Esophagus (tissue), 2 donors: ENCODE measurements around the gene PROSER3. TPM values are rescaled to one million over a fixed set of nuclear protein-coding genes. Genes with fewer than 3 reads are reported as not detected.

Experiments
- H3K27ac ChIP-seq, 2 donors: one replicate each; pipeline ENCODE4 v1.5.1; 2013; ENCODE audit warnings: low read depth in 2 of 2, mild to moderate bottlenecking in 2 of 2, inconsistent platforms in 1 of 2, low read length in 1 of 2, moderate library complexity in 1 of 2
- H3K27me3 ChIP-seq, 2 donors: one replicate each; pipeline ENCODE4 v1.6.1; 2013; ENCODE audit warnings: low read length in 2 of 2, control low read depth in 1 of 2, mild to moderate bottlenecking in 1 of 2; ENCODE audit not compliant: insufficient read depth in 2 of 2, control insufficient read depth in 1 of 2
- H3K36me3 ChIP-seq, 2 donors: one replicate each; pipeline ENCODE4 v1.6.1; 2013; ENCODE audit warnings: low read length in 1 of 2; ENCODE audit not compliant: control insufficient read depth in 2 of 2, insufficient read depth in 2 of 2
- H3K4me1 ChIP-seq, 2 donors: one replicate each; pipeline ENCODE4 v1.6.1; 2013; ENCODE audit warnings: low read length in 1 of 2; ENCODE audit not compliant: control insufficient read depth in 2 of 2, insufficient read depth in 2 of 2
- H3K4me3 ChIP-seq, 2 donors: one replicate each; pipeline ENCODE4 v1.5.1; 2013; ENCODE audit warnings: low read length in 2 of 2, mild to moderate bottlenecking in 2 of 2, low read depth in 1 of 2, moderate library complexity in 1 of 2
- H3K9me3 ChIP-seq, 2 donors: one replicate each; pipeline ENCODE4 v1.6.1; 2013; ENCODE audit warnings: mild to moderate bottlenecking in 2 of 2, low read depth in 1 of 2, low read length in 1 of 2, moderate library complexity in 1 of 2; ENCODE audit not compliant: control insufficient read depth in 2 of 2, insufficient read depth in 1 of 2
- WGBS, 2 donors: extraction: QIAGEN DNeasy Blood & Tissue Kit; methylation state at CpG; one replicate each; pipeline ENCODE4 v1.1.7; 2013; 5-methylcytosine and 5-hydroxymethylcytosine counted together
- polyA plus RNA-seq, 2 donors: library from polyadenylated mRNA; stranded (reverse); fragments of 200-250 nt; gene quantifications; one replicate each; pipeline ENCODE4 v1.2.3, GENCODE V29; 2013
- donor health status: healthy with polysubstance abuse.
- donor health status: Bipolar disorder and iron deficiency.

Gene PROSER3
- polyA plus RNA-seq, 2 donors = 5.5 to 13.8 TPM

DNA sequence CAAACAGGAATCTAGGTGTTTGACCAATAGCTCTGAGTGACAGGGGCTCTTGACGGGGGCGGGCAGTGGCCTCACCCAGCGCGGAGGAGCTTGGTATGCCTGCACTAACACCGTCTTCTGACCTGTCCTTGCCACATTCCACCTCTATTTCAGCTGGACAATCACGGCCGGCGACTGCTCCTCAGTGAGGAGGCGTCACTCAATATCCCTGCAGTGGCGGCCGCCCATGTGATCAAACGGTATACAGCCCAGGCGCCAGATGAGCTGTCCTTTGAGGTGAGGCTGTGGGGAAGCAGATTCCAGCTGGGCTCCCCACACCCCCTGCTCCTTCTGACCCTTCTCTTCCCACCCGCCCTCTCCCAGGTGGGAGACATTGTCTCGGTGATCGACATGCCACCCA is 22.1 kb downstream of the PROSER3 start:
- H3K4me3 ChIP-seq = no peak overlapping the region
- peaks cover 2% of the 10 kb centered on the region in 2 donors for H3K4me1 ChIP-seq
- H3K27ac ChIP-seq = no peak overlapping the region
- no peaks in the 10 kb centered on the region for H3K27me3 ChIP-seq
- H3K9me3 ChIP-seq = no peaks in the 10 kb centered on the region
- H3K36me3 ChIP-seq = peaks cover 0 to 18% of the 10 kb centered on the region in 2 donors
- 91 to 92% methylated on average over 16 of the region's 16 CpGs for WGBS, 2 donors

GRCh38 chr19:35780717-35781116 is 22.7 kb downstream of the PROSER3 start:
- Histone ChIP-seq H3K27me3 (no peaks in the 10 kb centered on the region), H3K9me3 (no peaks in the 10 kb centered on the region), H3K4me3 (no peak overlapping the region), H3K4me1 (peaks cover 2% of the 10 kb centered on the region in 2 donors), H3K36me3 (peaks cover 0 to 18% of the 10 kb centered on the region in 2 donors), H3K27ac (no peak overlapping the region)
- WGBS, 2 donors = 96 to 97% methylated on average over 20 of the region's 20 CpGs

DNA sequence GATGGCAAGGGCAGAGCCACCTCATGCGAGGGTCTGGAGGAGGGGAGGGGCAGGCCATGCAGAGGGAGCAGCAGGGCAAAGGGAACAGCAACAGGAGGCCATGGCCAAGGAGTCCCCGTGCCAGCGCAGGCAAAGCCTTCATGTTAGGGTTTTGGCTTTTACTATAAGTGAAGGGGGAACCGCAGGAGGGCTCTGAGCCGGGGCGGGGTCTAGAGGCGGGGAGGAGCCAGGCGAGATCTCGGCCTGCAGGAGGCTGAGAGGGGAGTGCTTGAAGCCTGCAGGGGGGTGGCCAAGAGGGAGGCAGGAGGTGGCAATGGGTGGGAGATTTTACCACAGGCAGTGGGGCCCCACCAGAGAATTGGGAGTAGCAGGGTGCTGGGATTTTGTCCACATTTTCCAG is 23.7 kb downstream of the PROSER3 start:
- Histone ChIP-seq H3K27ac (no peak overlapping the region), H3K4me3 (no peak overlapping the region), H3K27me3 (no peaks in the 10 kb centered on the region), H3K4me1 (peaks cover 0 to 2% of the 10 kb centered on the region in 2 donors), H3K9me3 (no peaks in the 10 kb centered on the region), H3K36me3 (peaks cover 0 to 18% of the 10 kb centered on the region in 2 donors)
- WGBS, 2 donors = 82 to 91% methylated on average over 9 of the region's 9 CpGs

DNA sequence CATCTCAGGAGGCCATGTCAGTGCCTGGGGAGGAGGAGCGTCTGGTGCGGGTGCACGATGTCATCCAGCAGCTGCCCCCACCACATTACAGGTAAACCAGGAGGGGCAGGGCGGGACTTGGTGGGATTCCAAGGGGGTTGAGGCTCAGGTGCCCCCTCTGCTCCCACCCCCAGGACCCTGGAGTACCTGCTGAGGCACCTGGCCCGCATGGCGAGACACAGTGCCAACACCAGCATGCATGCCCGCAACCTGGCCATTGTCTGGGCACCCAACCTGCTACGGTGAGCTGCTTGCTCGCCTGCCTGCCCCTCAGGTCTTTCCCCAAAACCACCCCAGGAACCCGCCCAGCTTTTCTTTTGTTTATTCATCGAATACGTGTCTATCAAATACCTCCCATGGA is 24.6 kb downstream of the PROSER3 start:
- Histone ChIP-seq H3K27me3 (no peaks in the 10 kb centered on the region), H3K9me3 (no peaks in the 10 kb centered on the region), H3K36me3 (peaks cover 0 to 20% of the 10 kb centered on the region in 2 donors), H3K4me3 (no peak overlapping the region), H3K27ac (no peak overlapping the region), H3K4me1 (peaks cover 0 to 2% of the 10 kb centered on the region in 2 donors)
- WGBS, 2 donors = 95% methylated on average over 12 of the region's 12 CpGs

GRCh38 chr19:35783469-35784434 is 25.8 kb downstream of the PROSER3 start:
- H3K9me3 ChIP-seq = no peaks in the 10 kb centered on the region
- peaks cover 0 to 20% of the 10 kb centered on the region in 2 donors for H3K36me3 ChIP-seq
- H3K4me3 ChIP-seq = no peak overlapping the region
- H3K27me3 ChIP-seq = no peaks in the 10 kb centered on the region
- H3K27ac ChIP-seq = no peak overlapping the region
- H3K4me1 ChIP-seq = peaks cover 0 to 2% of the 10 kb centered on the region in 2 donors
- WGBS, 2 donors = 86 to 87% methylated on average over 26 to 28 of the region's 28 CpGs

DNA sequence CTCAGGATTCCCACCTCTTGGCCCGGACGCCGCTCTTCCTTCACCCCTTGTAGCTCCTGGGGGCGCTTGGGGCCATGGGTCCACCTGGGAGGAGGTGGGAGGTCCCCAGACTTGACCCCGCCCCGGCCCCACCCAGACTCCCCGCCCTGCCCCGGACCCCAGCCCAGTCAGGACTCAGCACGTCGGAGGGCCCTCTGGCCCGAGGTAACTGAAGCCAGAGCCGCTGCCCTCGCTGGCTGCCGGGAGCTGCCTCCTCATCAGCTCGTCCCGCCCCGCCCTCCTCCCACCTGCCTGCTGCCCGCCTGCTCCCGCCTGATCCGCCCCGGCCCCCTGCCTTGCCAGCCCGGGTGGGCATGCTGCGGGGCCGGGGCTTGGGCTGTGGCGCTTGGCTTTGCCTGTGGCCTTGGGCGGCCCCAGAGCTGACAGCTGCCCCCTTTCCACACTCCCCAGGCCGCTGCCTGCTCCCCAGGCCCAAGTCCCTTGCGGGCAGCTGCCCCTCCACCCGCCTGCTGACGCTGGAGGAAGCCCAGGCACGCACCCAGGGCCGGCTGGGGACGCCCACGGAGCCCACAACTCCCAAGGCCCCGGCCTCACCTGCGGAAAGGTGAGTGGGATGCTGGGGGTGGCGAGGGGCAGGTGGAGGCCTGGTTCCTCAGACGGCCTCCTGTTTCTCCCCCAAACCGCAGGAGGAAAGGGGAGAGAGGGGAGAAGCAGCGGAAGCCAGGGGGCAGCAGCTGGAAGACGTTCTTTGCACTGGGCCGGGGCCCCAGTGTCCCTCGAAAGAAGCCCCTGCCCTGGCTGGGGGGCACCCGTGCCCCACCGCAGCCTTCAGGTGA is 26.7 kb downstream of the PROSER3 start:
- Histone ChIP-seq H3K4me3 (no peak overlapping the region), H3K27me3 (no peaks in the 10 kb centered on the region), H3K9me3 (no peaks in the 10 kb centered on the region), H3K36me3 (peaks cover 0 to 20% of the 10 kb centered on the region in 2 donors), H3K4me1 (peaks cover 0 to 2% of the 10 kb centered on the region in 2 donors), H3K27ac (no peak overlapping the region)
- 82 to 87% methylated on average over 28 to 45 of the region's 45 CpGs for WGBS, 2 donors

DNA sequence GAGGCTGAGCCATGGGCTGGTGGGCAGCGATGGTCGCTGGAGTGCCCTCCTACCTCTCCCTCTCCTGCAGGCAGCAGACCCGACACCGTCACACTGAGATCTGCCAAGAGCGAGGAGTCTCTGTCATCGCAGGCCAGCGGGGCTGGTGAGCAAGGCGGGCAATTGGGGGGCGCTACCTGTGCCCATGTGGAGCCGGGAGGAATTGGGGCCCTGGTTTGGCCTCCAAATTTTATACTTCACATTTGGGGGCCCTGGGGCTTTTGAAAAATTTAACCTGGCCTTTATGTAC is 27.3 kb downstream of the PROSER3 start:
- Histone ChIP-seq H3K4me1 (peaks cover 0 to 2% of the 10 kb centered on the region in 2 donors), H3K9me3 (no peaks in the 10 kb centered on the region), H3K27ac (no peak overlapping the region), H3K4me3 (no peak overlapping the region), H3K36me3 (peaks cover 0 to 16% of the 10 kb centered on the region in 2 donors), H3K27me3 (no peaks in the 10 kb centered on the region)
- 90 to 92% methylated on average over 10 of the region's 10 CpGs for WGBS, 2 donors

DNA sequence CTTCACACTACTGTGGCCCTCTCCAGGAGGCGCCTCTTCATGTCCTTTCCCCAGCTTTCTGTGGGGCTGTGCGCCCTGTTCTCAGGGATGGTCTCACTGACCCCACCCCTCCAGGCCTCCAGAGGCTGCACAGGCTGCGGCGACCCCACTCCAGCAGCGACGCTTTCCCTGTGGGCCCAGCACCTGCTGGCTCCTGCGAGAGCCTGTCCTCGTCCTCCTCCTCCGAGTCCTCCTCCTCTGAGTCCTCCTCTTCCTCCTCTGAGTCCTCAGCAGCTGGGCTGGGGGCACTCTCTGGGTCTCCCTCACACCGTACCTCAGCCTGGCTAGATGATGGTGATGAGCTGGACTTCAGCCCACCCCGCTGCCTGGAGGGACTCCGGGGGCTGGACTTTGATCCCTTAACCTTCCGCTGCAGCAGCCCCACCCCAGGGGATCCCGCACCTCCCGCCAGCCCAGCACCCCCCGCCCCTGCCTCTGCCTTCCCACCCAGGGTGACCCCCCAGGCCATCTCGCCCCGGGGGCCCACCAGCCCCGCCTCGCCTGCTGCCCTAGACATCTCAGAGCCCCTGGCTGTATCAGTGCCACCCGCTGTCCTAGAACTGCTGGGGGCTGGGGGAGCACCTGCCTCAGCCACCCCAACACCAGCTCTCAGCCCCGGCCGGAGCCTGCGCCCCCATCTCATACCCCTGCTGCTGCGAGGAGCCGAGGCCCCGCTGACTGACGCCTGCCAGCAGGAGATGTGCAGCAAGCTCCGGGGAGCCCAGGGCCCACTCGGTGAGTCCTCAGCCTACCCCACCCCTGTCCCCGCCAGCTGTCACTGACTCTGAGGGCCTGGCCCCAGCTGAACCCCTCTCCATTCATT is 28.6 kb downstream of the PROSER3 start:
- Histone ChIP-seq H3K4me1 (peaks cover 0 to 2% of the 10 kb centered on the region in 2 donors), H3K9me3 (no peaks in the 10 kb centered on the region), H3K36me3 (peaks cover 0 to 8% of the 10 kb centered on the region in 2 donors), H3K4me3 (no peak overlapping the region), H3K27ac (no peak overlapping the region), H3K27me3 (no peaks in the 10 kb centered on the region)
- WGBS, 2 donors = 85 to 91% methylated on average over 29 to 31 of the region's 31 CpGs

DNA sequence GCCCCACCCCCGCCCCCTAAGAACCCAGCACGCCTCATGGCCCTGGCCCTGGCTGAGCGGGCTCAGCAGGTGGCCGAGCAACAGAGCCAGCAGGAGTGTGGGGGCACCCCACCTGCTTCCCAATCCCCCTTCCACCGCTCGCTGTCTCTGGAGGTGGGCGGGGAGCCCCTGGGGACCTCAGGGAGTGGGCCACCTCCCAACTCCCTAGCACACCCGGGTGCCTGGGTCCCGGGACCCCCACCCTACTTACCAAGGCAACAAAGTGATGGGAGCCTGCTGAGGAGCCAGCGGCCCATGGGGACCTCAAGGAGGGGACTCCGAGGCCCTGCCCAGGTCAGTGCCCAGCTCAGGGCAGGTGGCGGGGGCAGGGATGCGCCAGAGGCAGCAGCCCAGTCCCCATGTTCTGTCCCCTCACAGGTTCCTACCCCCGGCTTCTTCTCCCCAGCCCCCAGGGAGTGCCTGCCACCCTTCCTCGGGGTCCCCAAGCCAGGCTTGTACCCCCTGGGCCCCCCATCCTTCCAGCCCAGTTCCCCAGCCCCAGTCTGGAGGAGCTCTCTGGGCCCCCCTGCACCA is 29.3 kb downstream of the PROSER3 start:
- H3K36me3 ChIP-seq = peaks cover 0 to 5% of the 10 kb centered on the region in 2 donors
- WGBS, 2 donors = 88 to 93% methylated on average over 13 to 15 of the region's 15 CpGs
- H3K4me1 ChIP-seq = peaks cover 0 to 2% of the 10 kb centered on the region in 2 donors

More for the DNA sequence above, 29.3 kb downstream of the PROSER3 start:
- no peak overlapping the region for H3K4me3 ChIP-seq
- H3K27ac ChIP-seq = no peak overlapping the region
- no peaks in the 10 kb centered on the region for H3K9me3 ChIP-seq
- no peaks in the 10 kb centered on the region for H3K27me3 ChIP-seq
